ENCODE measurements around the gene MOSMO. TPM values are rescaled to one million over a fixed set of nuclear protein-coding genes. Genes with fewer than 3 reads are reported as not detected.
"Not testable (repeated sequence)": the region's sequence is repeated elsewhere in the genome, so short reads cannot be mapped to it uniquely, and the experiment has no call there.

The MOSMO gene
- total RNA-seq, 1 donor from 2014 or later: 33.9 TPM

GRCh38 chr16:21997697-21998480 lies 10.0 kb upstream of the MOSMO start:
- no peak for DNase-seq (ENCODE audit: extremely low spot score in 2 of 2)
- Histone ChIP-seq H3K27me3 (no peaks in the 10 kb centered on the region), H3K9me3 (no peaks in the 10 kb centered on the region), H3K4me3 (no peak overlapping the region), H3K27ac (no peak overlapping the region), H3K4me1 (peaks cover 15% of the 10 kb centered on the region), H3K36me3 (no peaks in the 10 kb centered on the region)
- no peak for TF ChIP-seq POLR2AphosphoS5 (IDR thresholded peaks at IDR 0.05; ENCODE audit: insufficient read depth in 1 of 2, low read depth in 1 of 2)
- TF ChIP-seq POLR2A (IDR thresholded peaks at IDR 0.05): no peak
- TF ChIP-seq CTCF (IDR thresholded peaks at IDR 0.05): no peak
- intact Hi-C loops (cut with DNase I): no loop called here

GRCh38 chr16:22001591-22001990 lies 6.3 kb upstream of the MOSMO start:
- TF ChIP-seq CTCF (IDR thresholded peaks at IDR 0.05) (no peak), POLR2AphosphoS5 (IDR thresholded peaks at IDR 0.05; ENCODE audit: insufficient read depth in 1 of 2, low read depth in 1 of 2) (no peak), POLR2A (IDR thresholded peaks at IDR 0.05) (no peak)
- no peak overlapping the region for H3K27ac ChIP-seq
- H3K9me3 ChIP-seq: no peaks in the 10 kb centered on the region
- H3K36me3 ChIP-seq: no peaks in the 10 kb centered on the region
- no peak overlapping the region for H3K4me3 ChIP-seq
- H3K27me3 ChIP-seq: no peaks in the 10 kb centered on the region
- H3K4me1 ChIP-seq: peaks cover 15% of the 10 kb centered on the region
- intact Hi-C loops (cut with DNase I): loop anchor here (5.0 kb wide), 2 partner anchors 71 to 186 kb away; no protein-coding TSS in a partner anchor
- DNase-seq (ENCODE audit: extremely low spot score in 2 of 2): no peak

GRCh38 chr16:22002047-22002446 lies 5.9 kb upstream of the MOSMO start:
- H3K4me1 ChIP-seq: peaks cover 18% of the 10 kb centered on the region
- H3K4me3 ChIP-seq; H3K27ac ChIP-seq; DNase-seq (ENCODE audit: extremely low spot score in 2 of 2); H3K27me3 ChIP-seq; H3K9me3 ChIP-seq; H3K36me3 ChIP-seq: not testable (repeated sequence)
- intact Hi-C loops (cut with DNase I): loop anchor here (5.0 kb wide), 2 partner anchors 70 to 185 kb away; no protein-coding TSS in a partner anchor

GRCh38 chr16:22003195-22003594 lies 4.7 kb upstream of the MOSMO start:
- Histone ChIP-seq H3K27me3 (no peaks in the 10 kb centered on the region), H3K36me3 (no peaks in the 10 kb centered on the region), H3K9me3 (no peaks in the 10 kb centered on the region), H3K4me3 (no peak overlapping the region), H3K4me1 (peaks cover 22% of the 10 kb centered on the region), H3K27ac (no peak overlapping the region)
- peak in 1 of 2 donors; percentile 49 for DNase-seq (ENCODE audit: extremely low spot score in 2 of 2)
- intact Hi-C loops (cut with DNase I): loop anchor here (5.0 kb wide), 2 partner anchors 69 to 184 kb away; no protein-coding TSS in a partner anchor
- TF ChIP-seq CTCF (IDR thresholded peaks at IDR 0.05) (no peak), POLR2A (IDR thresholded peaks at IDR 0.05) (no peak), POLR2AphosphoS5 (IDR thresholded peaks at IDR 0.05; ENCODE audit: insufficient read depth in 1 of 2, low read depth in 1 of 2) (no peak)

- no peak overlapping the region for H3K4me3 ChIP-seq
- intact Hi-C loops (cut with DNase I): loop anchor here (5.0 kb wide), 2 partner anchors 68 to 183 kb away; no protein-coding TSS in a partner anchor
- H3K4me1 ChIP-seq: peaks cover 31% of the 10 kb centered on the region
- no peak overlapping the region for H3K27ac ChIP-seq
- H3K27me3 ChIP-seq: no peaks in the 10 kb centered on the region
- no peaks in the 10 kb centered on the region for H3K36me3 ChIP-seq
- no peaks in the 10 kb centered on the region for H3K9me3 ChIP-seq
- DNase-seq (ENCODE audit: extremely low spot score in 2 of 2): no peak
- no peak for TF ChIP-seq POLR2A (IDR thresholded peaks at IDR 0.05)
- TF ChIP-seq POLR2AphosphoS5 (IDR thresholded peaks at IDR 0.05; ENCODE audit: insufficient read depth in 1 of 2, low read depth in 1 of 2): no peak
- no peak for TF ChIP-seq CTCF (IDR thresholded peaks at IDR 0.05)
These were observed 3.6 kb upstream of the MOSMO start for GRCh38 chr16:22004341-22004740.

Data from vagina (tissue), 2 donors.